HepG2 (cell line): ENCODE results near the gene CD300LF. TPM values are rescaled to one million over a fixed set of nuclear protein-coding genes. Genes with fewer than 3 reads are reported as not detected.

Source experiments
- CBFB ChIP-seq: sonication (generic); formaldehyde crosslinking; IDR thresholded peaks from 2 replicates; pipeline ENCODE4 v1.4.0; 2020; ENCODE audit warnings: missing genetic modification reagents
- CSRNP2 ChIP-seq: sonication (generic); formaldehyde crosslinking; conservative IDR thresholded peaks from 2 replicates; pipeline ENCODE4 v1.8.0; 2022; ENCODE audit warnings: low read depth, missing genetic modification reagents
- GATAD2A ChIP-seq: IDR thresholded peaks from 2 replicates; pipeline ENCODE4 v1.6.1; 2016
- HDAC1 ChIP-seq: sonication (generic); formaldehyde crosslinking; IDR thresholded peaks from 2 replicates; pipeline ENCODE4 v1.5.1; 2020; ENCODE audit warnings: mild to moderate bottlenecking, missing genetic modification reagents
- HNF4A ChIP-seq: sonication (generic); formaldehyde crosslinking; IDR thresholded peaks from 2 replicates; pipeline ENCODE4 v1.4.0; 2020; ENCODE audit warnings: missing genetic modification reagents
- KAT8 ChIP-seq: IDR thresholded peaks from 2 replicates; pipeline ENCODE4 v1.6.1; 2016; ENCODE audit warnings: missing genetic modification reagents, missing compliant biosample characterization
- KDM3A ChIP-seq: IDR thresholded peaks from 2 replicates; pipeline ENCODE4 v1.6.1; 2018; ENCODE audit warnings: low read depth, missing compliant biosample characterization
- MNT ChIP-seq: fragments of 450-650 bp; IDR thresholded peaks from 2 replicates; pipeline ENCODE4 v1.6.1; 2016
- SALL2 ChIP-seq: sonication (generic); formaldehyde crosslinking; IDR thresholded peaks from 2 replicates; pipeline ENCODE4 v1.8.1; 2023; ENCODE audit warnings: mild to moderate bottlenecking, missing genetic modification reagents, inconsistent platforms
- SP5 ChIP-seq: IDR thresholded peaks from 2 replicates; pipeline ENCODE4 v1.6.1; 2016; ENCODE audit warnings: low read depth, borderline replicate concordance
- THAP11 ChIP-seq: IDR thresholded peaks from 2 replicates; pipeline ENCODE4 v1.6.1; 2016; ENCODE audit warnings: missing biosample characterization, missing genetic modification reagents
- TMF1 ChIP-seq: sonication (generic); formaldehyde crosslinking; IDR thresholded peaks from 2 replicates; pipeline ENCODE4 v1.8.1; 2022; ENCODE audit warnings: low read depth, missing genetic modification reagents
- ZBTB20 ChIP-seq: sonication (generic); formaldehyde crosslinking; IDR thresholded peaks from 2 replicates; pipeline ENCODE4 v1.8.1; 2023; ENCODE audit warnings: missing genetic modification reagents, low read depth, mild to moderate bottlenecking, borderline replicate concordance
- ZFP90 ChIP-seq: sonication (generic); formaldehyde crosslinking; IDR thresholded peaks from 2 replicates; pipeline ENCODE4 v1.8.0; 2022; ENCODE audit warnings: missing genetic modification reagents, mild to moderate bottlenecking, inconsistent platforms, borderline replicate concordance
- ZNF329 ChIP-seq: sonication (generic); formaldehyde crosslinking; IDR thresholded peaks from 2 replicates; pipeline ENCODE4 v1.9.0; 2021; ENCODE audit warnings: low read depth, mild to moderate bottlenecking, missing genetic modification reagents
- ZNF567 ChIP-seq: sonication (generic); formaldehyde crosslinking; IDR thresholded peaks from 2 replicates; pipeline ENCODE4 v1.8.1; 2023; ENCODE audit warnings: mild to moderate bottlenecking, missing genetic modification reagents, borderline replicate concordance
- ZNF710 ChIP-seq: sonication (generic); formaldehyde crosslinking; IDR thresholded peaks from 2 replicates; pipeline ENCODE4 v1.5.0; 2020; ENCODE audit warnings: mild to moderate bottlenecking, missing genetic modification reagents, borderline replicate concordance
- ZNF850 ChIP-seq: sonication (generic); formaldehyde crosslinking; conservative IDR thresholded peaks from 2 replicates; pipeline ENCODE4 v1.9.0; 2021; ENCODE audit warnings: mild to moderate bottlenecking, missing genetic modification reagents
- polyA plus RNA-seq, 8 experiments: library from polyadenylated mRNA; depleted of rRNA in 3 of 8; stranded (reverse) in 7 of 8; unstranded in 1 of 8; fragments of >200 nt; fragmentation: Illumina TruSeq in 4 of 8; extraction: Trizol in 4 of 8; gene quantifications; 2 replicates each; pipeline versions ENCODE4 v1.2.1 to v1.2.3, GENCODE V29; 2011 to 2016; ENCODE audit warnings: low read depth in 4 of 8, missing spikeins in 1 of 8, mixed read lengths in 1 of 8; ENCODE audit not compliant: insufficient read depth in 1 of 8
- total RNA-seq, 5 experiments: library from RNA; depleted of rRNA; stranded (reverse); fragments of >200 nt; fragmentation: Illumina TruSeq; extraction: Trizol; gene quantifications; 2 replicates each; pipeline ENCODE4 v1.2.3, GENCODE V29; 2016; ENCODE audit warnings: low read depth in 1 of 5
- TF ChIP-seq, protein P1 (sequence below): sonication (generic); formaldehyde crosslinking; IDR thresholded peaks from 2 replicates; pipeline ENCODE4 v1.5.1; 2020; ENCODE audit warnings: mild to moderate bottlenecking, missing genetic modification reagents, borderline replicate concordance

Gene CD300LF
- total and polyA plus RNA-seq, 2 of the 13 experiments (the other 11 are each of a cell fraction or from before 2014, with no cell fraction given) = not detected

GRCh38 chr17:74737299-74738050, 24.8 kb upstream of the CD300LF start (continued):
- TF ChIP-seq ZNF850 (CRISPR knock-in tag) (no peak), CSRNP2 (CRISPR knock-in tag) (no peak), THAP11 (CRISPR knock-in tag) (no peak), ZBTB20 (CRISPR knock-in tag) (no peak), MNT (no peak), ZNF567 (CRISPR knock-in tag) (no peak), HNF4A (no peak), ZNF329 (CRISPR knock-in tag) (no peak), HDAC1 (CRISPR knock-in tag) (no peak), SP5 (CRISPR knock-in tag) (no peak), ZFP90 (CRISPR knock-in tag) (peak; percentile 47; the same call in 1 of the 2 replicates), KAT8 (no peak), ZNF710 (CRISPR knock-in tag) (no peak), KDM3A (0 out of 2 replicates have a peak, but pooled peaks have one; percentile 47), GATAD2A (CRISPR knock-in tag) (0 out of 2 replicates have a peak, but pooled peaks have one; percentile 9), CBFB (CRISPR knock-in tag) (no peak), SALL2 (CRISPR knock-in tag) (no peak), TMF1 (CRISPR knock-in tag) (no peak)
- TF ChIP-seq, protein P1, sequence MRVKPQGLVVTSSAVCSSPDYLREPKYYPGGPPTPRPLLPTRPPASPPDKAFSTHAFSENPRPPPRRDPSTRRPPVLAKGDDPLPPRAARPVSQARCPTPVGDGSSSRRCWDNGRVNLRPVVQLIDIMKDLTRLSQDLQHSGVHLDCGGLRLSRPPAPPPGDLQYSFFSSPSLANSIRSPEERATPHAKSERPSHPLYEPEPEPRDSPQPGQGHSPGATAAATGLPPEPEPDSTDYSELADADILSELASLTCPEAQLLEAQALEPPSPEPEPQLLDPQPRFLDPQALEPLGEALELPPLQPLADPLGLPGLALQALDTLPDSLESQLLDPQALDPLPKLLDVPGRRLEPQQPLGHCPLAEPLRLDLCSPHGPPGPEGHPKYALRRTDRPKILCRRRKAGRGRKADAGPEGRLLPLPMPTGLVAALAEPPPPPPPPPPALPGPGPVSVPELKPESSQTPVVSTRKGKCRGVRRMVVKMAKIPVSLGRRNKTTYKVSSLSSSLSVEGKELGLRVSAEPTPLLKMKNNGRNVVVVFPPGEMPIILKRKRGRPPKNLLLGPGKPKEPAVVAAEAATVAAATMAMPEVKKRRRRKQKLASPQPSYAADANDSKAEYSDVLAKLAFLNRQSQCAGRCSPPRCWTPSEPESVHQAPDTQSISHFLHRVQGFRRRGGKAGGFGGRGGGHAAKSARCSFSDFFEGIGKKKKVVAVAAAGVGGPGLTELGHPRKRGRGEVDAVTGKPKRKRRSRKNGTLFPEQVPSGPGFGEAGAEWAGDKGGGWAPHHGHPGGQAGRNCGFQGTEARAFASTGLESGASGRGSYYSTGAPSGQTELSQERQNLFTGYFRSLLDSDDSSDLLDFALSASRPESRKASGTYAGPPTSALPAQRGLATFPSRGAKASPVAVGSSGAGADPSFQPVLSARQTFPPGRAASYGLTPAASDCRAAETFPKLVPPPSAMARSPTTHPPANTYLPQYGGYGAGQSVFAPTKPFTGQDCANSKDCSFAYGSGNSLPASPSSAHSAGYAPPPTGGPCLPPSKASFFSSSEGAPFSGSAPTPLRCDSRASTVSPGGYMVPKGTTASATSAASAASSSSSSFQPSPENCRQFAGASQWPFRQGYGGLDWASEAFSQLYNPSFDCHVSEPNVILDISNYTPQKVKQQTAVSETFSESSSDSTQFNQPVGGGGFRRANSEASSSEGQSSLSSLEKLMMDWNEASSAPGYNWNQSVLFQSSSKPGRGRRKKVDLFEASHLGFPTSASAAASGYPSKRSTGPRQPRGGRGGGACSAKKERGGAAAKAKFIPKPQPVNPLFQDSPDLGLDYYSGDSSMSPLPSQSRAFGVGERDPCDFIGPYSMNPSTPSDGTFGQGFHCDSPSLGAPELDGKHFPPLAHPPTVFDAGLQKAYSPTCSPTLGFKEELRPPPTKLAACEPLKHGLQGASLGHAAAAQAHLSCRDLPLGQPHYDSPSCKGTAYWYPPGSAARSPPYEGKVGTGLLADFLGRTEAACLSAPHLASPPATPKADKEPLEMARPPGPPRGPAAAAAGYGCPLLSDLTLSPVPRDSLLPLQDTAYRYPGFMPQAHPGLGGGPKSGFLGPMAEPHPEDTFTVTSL (CRISPR knock-in tag) = no peak
